Stomach (tissue), 9 donors: Measurements from ENCODE around the gene CDCA7. TPM values are rescaled to one million over a fixed set of nuclear protein-coding genes. Genes with fewer than 3 reads are reported as not detected.
A peak's percentile ranks its signal among the peaks of the same experiment; 100 is the strongest.

Source experiments
- DNase-seq, 2 donors: peaks; one replicate each; pipeline versions ENCODE4 v3.0.0 to v3.0.0-alpha.2; 2013 to 2019
- H3K27ac ChIP-seq, 5 donors: fragments of 200-600 bp in 4 of 5; sonication (generic) in 4 of 5; one replicate each; pipeline ENCODE4 v1.5.1; 2013 to 2019; ENCODE audit warnings: mild to moderate bottlenecking in 1 of 5, moderate library complexity in 1 of 5
- H3K27me3 ChIP-seq, 3 donors: fragments of 200-600 bp; sonication (generic); one replicate each; pipeline ENCODE4 v1.5.1; 2017 to 2019; ENCODE audit warnings: mixed run types in 1 of 3
- H3K36me3 ChIP-seq, 4 donors: fragments of 200-600 bp; sonication (generic); 1 replicate in 3 of 4; 2 replicates in 1 of 4; pipeline ENCODE4 v1.5.1; 2016 to 2019
- H3K4me1 ChIP-seq, 4 donors: fragments of 200-600 bp; sonication (generic); one replicate each; pipeline ENCODE4 v1.5.1; 2016 to 2019
- H3K4me3 ChIP-seq, 4 donors: fragments of 200-600 bp; sonication (generic) in 3 of 4; one replicate each; pipeline ENCODE4 v1.5.1; 2016 to 2019; ENCODE audit warnings: mild to moderate bottlenecking in 1 of 4
- H3K9me3 ChIP-seq, 4 donors: fragments of 200-600 bp; sonication (generic); one replicate each; pipeline ENCODE4 v1.5.1; 2016 to 2019
- EP300 ChIP-seq: sonication (generic); formaldehyde crosslinking; IDR thresholded peaks from one replicate; pipeline ENCODE4 v1.6.1; 2017; ENCODE audit warnings: antibody characterized with exemption
- POLR2A ChIP-seq, 4 donors: fragments of 450-650 bp; IDR thresholded peaks; one replicate each; pipeline ENCODE4 v1.6.1; 2016; ENCODE audit warnings: antibody characterized with exemption in 4 of 4, control low read depth in 2 of 4, mild to moderate bottlenecking in 1 of 4, moderate library complexity in 1 of 4
- POLR2AphosphoS5 ChIP-seq, 3 donors: sonication (generic); formaldehyde crosslinking; IDR thresholded peaks; one replicate each; pipeline ENCODE4 v1.6.1; 2016; ENCODE audit warnings: antibody characterized with exemption in 3 of 3
- WGBS, 5 donors: extraction: QIAGEN DNeasy Blood & Tissue Kit in 3 of 5; methylation state at CpG; one replicate each; pipeline versions ENCODE4 v1.1.5 to v1.1.7; 2013 to 2018; 5-methylcytosine and 5-hydroxymethylcytosine counted together
- intact Hi-C: fragments of 100-400 bp; cut with DNase I; formaldehyde crosslinking; loops from one replicate; pipeline ENCODE4 v1.15.1; 2023; ENCODE audit warnings: low total_unique reads
- polyA plus RNA-seq, 3 donors: library from polyadenylated mRNA; stranded (reverse); fragments of 200-250 nt; gene quantifications; one replicate each; pipeline ENCODE4 v1.2.3, GENCODE V29; 2013
- total RNA-seq, 5 donors: library from RNA; depleted of rRNA; stranded (reverse); fragments of >200 nt; gene quantifications; one replicate each; pipeline versions ENCODE4 v1.1.0 to v1.2.3, GENCODE V29; 2014 to 2016
- TF ChIP-seq, protein P1 (sequence below), 7 experiments: fragments of 450-650 bp in 4 of 7; fragments of 200-600 bp in 3 of 7; sonication (generic) in 3 of 7; IDR thresholded peaks; one replicate each; pipeline ENCODE4 v1.5.1; 2016 to 2019; ENCODE audit warnings: antibody characterized with exemption in 7 of 7, control low read depth in 2 of 7, mild to moderate bottlenecking in 1 of 7
- donor health status: healthy with polysubstance abuse.
- donor health status: Bipolar disorder and iron deficiency.
- donor health status: healthy.

CDCA7 gene
- total and polyA plus RNA-seq, 8 donors = 0.61 to 41.1 (median 8.1) TPM

DNA sequence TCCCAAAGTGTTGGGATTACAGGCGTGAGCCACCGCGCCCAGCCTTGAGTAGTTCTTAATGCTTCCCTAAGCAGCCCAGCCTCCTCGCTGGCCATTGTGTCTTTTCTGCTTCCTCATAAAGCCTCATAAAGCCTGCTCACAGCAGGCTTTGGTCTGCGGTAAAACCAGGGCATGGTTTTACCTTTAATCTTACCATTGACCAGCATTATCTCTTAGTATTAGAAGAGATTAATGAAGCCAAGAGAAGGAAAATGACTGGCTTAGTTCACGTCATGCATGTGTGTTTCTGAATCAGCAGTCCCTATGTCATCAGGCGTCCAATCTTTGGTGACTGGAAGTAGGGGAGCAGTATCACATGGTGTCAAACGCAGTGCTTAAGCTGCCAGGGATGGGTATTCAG, 14.9 kb upstream of the CDCA7 start:
- H3K27ac ChIP-seq = no peak overlapping the region

DNA sequence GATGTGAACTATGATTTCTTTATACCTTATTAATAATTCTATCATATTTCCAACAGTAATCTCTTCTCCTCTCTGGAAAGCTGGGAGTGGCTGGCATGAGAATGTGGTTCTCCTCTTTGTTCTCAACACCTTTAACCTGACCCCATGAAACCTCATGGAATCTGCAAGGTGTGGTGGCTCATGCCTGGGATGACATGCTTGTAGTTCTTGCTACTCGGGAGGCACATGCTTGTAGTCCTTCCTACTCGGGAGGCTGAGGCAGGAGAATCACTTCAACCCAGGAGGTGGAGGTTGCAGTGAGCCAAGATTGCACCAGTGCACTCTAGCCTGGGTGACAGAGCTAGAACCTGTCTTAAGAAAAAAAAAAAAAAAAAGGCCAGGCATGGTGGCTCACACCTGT, 10.8 kb upstream of the CDCA7 start:
- no peak for TF ChIP-seq POLR2A (IDR thresholded peaks at IDR 0.05)
- TF ChIP-seq POLR2AphosphoS5 (IDR thresholded peaks at IDR 0.05) = no peak
- TF ChIP-seq, protein P1, sequence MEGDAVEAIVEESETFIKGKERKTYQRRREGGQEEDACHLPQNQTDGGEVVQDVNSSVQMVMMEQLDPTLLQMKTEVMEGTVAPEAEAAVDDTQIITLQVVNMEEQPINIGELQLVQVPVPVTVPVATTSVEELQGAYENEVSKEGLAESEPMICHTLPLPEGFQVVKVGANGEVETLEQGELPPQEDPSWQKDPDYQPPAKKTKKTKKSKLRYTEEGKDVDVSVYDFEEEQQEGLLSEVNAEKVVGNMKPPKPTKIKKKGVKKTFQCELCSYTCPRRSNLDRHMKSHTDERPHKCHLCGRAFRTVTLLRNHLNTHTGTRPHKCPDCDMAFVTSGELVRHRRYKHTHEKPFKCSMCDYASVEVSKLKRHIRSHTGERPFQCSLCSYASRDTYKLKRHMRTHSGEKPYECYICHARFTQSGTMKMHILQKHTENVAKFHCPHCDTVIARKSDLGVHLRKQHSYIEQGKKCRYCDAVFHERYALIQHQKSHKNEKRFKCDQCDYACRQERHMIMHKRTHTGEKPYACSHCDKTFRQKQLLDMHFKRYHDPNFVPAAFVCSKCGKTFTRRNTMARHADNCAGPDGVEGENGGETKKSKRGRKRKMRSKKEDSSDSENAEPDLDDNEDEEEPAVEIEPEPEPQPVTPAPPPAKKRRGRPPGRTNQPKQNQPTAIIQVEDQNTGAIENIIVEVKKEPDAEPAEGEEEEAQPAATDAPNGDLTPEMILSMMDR (IDR thresholded peaks at IDR 0.05) = no peak
- no peak for TF ChIP-seq EP300
- intact Hi-C loops = no loop called here

More for the DNA sequence above, 14.9 kb upstream of the CDCA7 start:
- Histone ChIP-seq H3K36me3 (no peaks in the 10 kb centered on the region), H3K9me3 (peaks cover 0 to 6% (median 2%) of the 10 kb centered on the region in 4 donors), H3K4me1 (no peaks in the 10 kb centered on the region), H3K27me3 (no peaks in the 10 kb centered on the region), H3K4me3 (no peak overlapping the region)
- WGBS, 5 donors = 91 to 97% (median 96%) methylated on average over 8 of the region's 8 CpGs
- intact Hi-C loops = no loop called here
- TF ChIP-seq EP300 (no peak), POLR2AphosphoS5 (IDR thresholded peaks at IDR 0.05) (no peak), POLR2A (IDR thresholded peaks at IDR 0.05) (no peak)
- TF ChIP-seq, protein P1 (IDR thresholded peaks at IDR 0.05) = no peak
- DNase-seq = no peak

DNA sequence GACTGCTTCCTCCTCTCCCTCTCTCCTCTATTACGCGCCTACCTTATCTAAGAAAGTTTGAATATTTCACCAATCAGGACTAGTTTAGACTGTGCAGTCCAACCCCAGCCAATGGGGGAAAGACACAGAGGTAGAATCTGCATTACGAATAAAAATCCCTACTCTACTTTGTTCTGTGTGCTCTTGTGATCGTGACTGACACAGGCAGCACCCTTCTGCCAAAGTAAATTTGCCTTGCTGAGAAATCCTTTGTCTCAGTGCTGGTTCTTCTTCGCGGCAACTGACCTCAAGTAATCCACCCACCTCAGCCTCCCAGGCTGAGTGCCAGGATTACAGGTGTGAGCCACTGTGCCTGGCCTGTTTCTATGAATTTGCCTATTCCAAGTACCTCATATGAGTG, 8.6 kb upstream of the CDCA7 start:
- intact Hi-C loops = no loop called here
- 77 to 90% (median 78%) methylated on average over 6 of the region's 6 CpGs for WGBS, 5 donors

More for the DNA sequence above, 10.8 kb upstream of the CDCA7 start:
- Histone ChIP-seq H3K27ac (no peak overlapping the region), H3K4me1 (peaks cover 0 to 8% (median 0%) of the 10 kb centered on the region in 4 donors), H3K4me3 (no peak overlapping the region), H3K9me3 (peaks cover 0 to 25% (median 18%) of the 10 kb centered on the region in 4 donors), H3K36me3 (no peaks in the 10 kb centered on the region), H3K27me3 (no peaks in the 10 kb centered on the region)
- no peak for DNase-seq
- WGBS, 5 donors = 69 to 84% (median 72%) methylated on average over 2 of the region's 2 CpGs

DNA sequence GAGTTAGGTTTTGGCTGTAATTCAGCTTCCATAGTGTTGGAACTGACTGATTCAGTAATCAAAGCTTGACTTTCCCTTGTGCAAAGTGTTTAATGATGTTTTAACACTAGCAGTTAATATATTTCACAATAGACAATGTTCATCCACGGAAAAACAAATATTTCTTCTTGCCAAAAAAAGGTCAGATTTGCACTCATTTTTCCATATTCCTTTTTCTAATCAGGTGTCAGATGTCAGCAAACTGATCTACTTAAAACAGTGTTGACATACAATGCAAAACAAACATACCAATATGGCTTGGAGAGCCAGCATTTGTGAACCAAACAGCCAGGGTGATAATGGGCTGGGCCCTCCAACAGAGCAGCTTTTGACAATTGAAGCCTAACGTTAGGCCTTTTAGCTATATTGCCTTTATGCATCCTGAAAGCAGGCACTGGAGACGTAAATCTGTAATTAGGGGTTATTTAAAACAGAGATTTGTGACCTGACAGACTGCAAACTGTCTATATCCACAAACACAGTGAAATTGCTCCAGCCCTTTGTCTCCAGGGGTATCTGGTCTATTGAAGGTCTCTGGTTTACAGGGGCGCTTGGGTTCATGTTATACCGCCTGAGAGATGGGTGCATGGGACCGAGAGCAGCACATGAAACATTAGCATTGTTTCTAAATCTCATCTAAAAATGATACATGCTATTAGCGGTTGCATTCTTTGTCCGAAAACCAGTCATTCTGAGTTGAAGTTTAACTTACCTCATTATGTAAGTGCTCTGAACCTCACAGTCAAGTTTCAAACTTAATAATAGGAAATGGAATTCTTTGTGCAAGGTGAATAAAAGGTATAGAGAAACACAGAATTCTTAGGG, 7.1 kb upstream of the CDCA7 start:
- Histone ChIP-seq H3K27ac (peak overlapping the region in 1 of 5 donors; percentile 16), H3K27me3 (peaks cover 0 to 21% (median under 1%) of the 10 kb centered on the region in 3 donors), H3K4me1 (peaks cover 0 to 11% (median 0%) of the 10 kb centered on the region in 4 donors), H3K9me3 (peaks cover 0 to 25% (median 18%) of the 10 kb centered on the region in 4 donors), H3K36me3 (no peaks in the 10 kb centered on the region), H3K4me3 (no peak overlapping the region)
- DNase-seq = peak in 1 of 2 donors; percentile 30
- WGBS, 5 donors = 35 to 68% (median 50%) methylated on average over 8 of the region's 8 CpGs
- TF ChIP-seq POLR2AphosphoS5 (IDR thresholded peaks at IDR 0.05) = peak in 1 of 3 donors; percentile 24
- TF ChIP-seq EP300 = no peak
- TF ChIP-seq, protein P1 (IDR thresholded peaks at IDR 0.05) = no peak
- TF ChIP-seq POLR2A (IDR thresholded peaks at IDR 0.05) = no peak
- intact Hi-C loops = no loop called here

More for the DNA sequence above, 8.6 kb upstream of the CDCA7 start:
- H3K4me3 ChIP-seq = no peak overlapping the region
- no peaks in the 10 kb centered on the region for H3K36me3 ChIP-seq
- DNase-seq = no peak
- peaks cover 0 to 13% (median 0%) of the 10 kb centered on the region in 3 donors for H3K27me3 ChIP-seq
- no peak overlapping the region for H3K27ac ChIP-seq
- peaks cover 0 to 25% (median 18%) of the 10 kb centered on the region in 4 donors for H3K9me3 ChIP-seq
- TF ChIP-seq POLR2AphosphoS5 (IDR thresholded peaks at IDR 0.05) = no peak
- TF ChIP-seq EP300 = no peak
- TF ChIP-seq, protein P1 (IDR thresholded peaks at IDR 0.05) = no peak
- TF ChIP-seq POLR2A (IDR thresholded peaks at IDR 0.05) = no peak
- peaks cover 0 to 8% (median 0%) of the 10 kb centered on the region in 4 donors for H3K4me1 ChIP-seq
